Suprapubic skin (tissue), 4 donors: ENCODE results near the gene KAZN.

Experiments
- EP300 ChIP-seq: sonication (generic); formaldehyde crosslinking; IDR thresholded peaks from one replicate; pipeline ENCODE4 v1.6.1; 2017; ENCODE audit warnings: antibody characterized with exemption
- POLR2A ChIP-seq, 2 donors: fragments of 450-650 bp; IDR thresholded peaks; one replicate each; pipeline ENCODE4 v1.6.1; 2017; ENCODE audit warnings: antibody characterized with exemption in 2 of 2, mild to moderate bottlenecking in 2 of 2, moderate library complexity in 2 of 2
- POLR2AphosphoS5 ChIP-seq, 3 donors: sonication (generic); formaldehyde crosslinking; IDR thresholded peaks; one replicate each; pipeline ENCODE4 v1.6.1; 2017; ENCODE audit warnings: antibody characterized with exemption in 3 of 3
- TF ChIP-seq, protein P1 (sequence below), 2 donors: fragments of 200-600 bp in 1 of 2; fragments of 450-650 bp in 1 of 2; sonication (generic) in 1 of 2; IDR thresholded peaks; one replicate each; pipeline ENCODE4 v1.5.1; 2016 to 2019; ENCODE audit warnings: antibody characterized with exemption in 2 of 2, mild to moderate bottlenecking in 1 of 2, moderate library complexity in 1 of 2

DNA sequence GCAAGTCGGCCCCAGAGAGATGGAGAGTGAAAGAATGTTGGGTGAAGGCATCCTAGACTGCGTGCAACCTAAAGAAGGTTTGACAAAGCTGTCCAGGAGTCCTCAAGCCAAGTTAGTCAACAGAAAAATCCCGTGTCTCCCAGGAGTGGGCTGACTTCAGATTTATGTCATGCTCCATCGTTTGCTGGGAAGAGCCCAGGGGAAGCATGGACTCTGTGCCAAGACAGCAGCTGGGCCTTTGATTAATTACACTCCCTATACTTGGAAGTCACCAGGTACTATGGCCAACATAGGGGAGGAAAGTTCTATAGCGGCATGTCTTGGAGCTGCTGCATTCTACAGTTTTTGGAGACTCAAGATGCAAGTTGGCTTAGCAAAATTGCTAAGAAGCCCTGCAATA lies 247.4 kb downstream of the KAZN start:
- TF ChIP-seq, protein P1, sequence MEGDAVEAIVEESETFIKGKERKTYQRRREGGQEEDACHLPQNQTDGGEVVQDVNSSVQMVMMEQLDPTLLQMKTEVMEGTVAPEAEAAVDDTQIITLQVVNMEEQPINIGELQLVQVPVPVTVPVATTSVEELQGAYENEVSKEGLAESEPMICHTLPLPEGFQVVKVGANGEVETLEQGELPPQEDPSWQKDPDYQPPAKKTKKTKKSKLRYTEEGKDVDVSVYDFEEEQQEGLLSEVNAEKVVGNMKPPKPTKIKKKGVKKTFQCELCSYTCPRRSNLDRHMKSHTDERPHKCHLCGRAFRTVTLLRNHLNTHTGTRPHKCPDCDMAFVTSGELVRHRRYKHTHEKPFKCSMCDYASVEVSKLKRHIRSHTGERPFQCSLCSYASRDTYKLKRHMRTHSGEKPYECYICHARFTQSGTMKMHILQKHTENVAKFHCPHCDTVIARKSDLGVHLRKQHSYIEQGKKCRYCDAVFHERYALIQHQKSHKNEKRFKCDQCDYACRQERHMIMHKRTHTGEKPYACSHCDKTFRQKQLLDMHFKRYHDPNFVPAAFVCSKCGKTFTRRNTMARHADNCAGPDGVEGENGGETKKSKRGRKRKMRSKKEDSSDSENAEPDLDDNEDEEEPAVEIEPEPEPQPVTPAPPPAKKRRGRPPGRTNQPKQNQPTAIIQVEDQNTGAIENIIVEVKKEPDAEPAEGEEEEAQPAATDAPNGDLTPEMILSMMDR (IDR thresholded peaks at IDR 0.05): no peak
- TF ChIP-seq POLR2A (IDR thresholded peaks at IDR 0.05): no peak
- no peak for TF ChIP-seq POLR2AphosphoS5 (IDR thresholded peaks at IDR 0.05)
- TF ChIP-seq EP300: no peak
